ENCODE results near the gene LAD1.

LAD1 gene

GRCh38 chr1:201383647-201384405 is 15.3 kb downstream of the LAD1 start:
- H3K36me3 ChIP-seq (ENCODE audit: control insufficient read depth, low read length) = no peaks in the 10 kb centered on the region
- H3K4me2 ChIP-seq (ENCODE audit: low read length) = no peak overlapping the region
- no peaks in the 10 kb centered on the region for H4K20me1 ChIP-seq (ENCODE audit: control insufficient read depth, insufficient read depth, low read depth, low read length)
- no peaks in the 10 kb centered on the region for H3K4me1 ChIP-seq (ENCODE audit: control insufficient read depth, low read length)
- no peaks in the 10 kb centered on the region for H3K79me2 ChIP-seq (ENCODE audit: control insufficient read depth, low read length)
- TF ChIP-seq CTCF (IDR thresholded peaks at IDR 0.05; ENCODE audit: low read depth, low read length, poor library complexity, severe bottlenecking) (no peak), EZH2phosphoT487 (IDR thresholded peaks at IDR 0.05; ENCODE audit: borderline replicate concordance, low read length) (no peak)
- H3K27ac ChIP-seq (ENCODE audit: low read depth, low read length) = no peak overlapping the region
- H3K9me3 ChIP-seq (ENCODE audit: control insufficient read depth, insufficient read depth, low read length) = no peaks in the 10 kb centered on the region
- H3F3A ChIP-seq (ENCODE audit: control insufficient read depth, insufficient read depth) = no peaks in the 10 kb centered on the region
- H3K9me2 ChIP-seq (replicated peaks; ENCODE audit: control insufficient read depth, low read length) = no peaks in the 10 kb centered on the region
- peaks cover 3% of the 10 kb centered on the region; the same call in 1 of the 2 replicates for H3K27me3 ChIP-seq (ENCODE audit: control insufficient read depth, low read length)
- H3K4me3 ChIP-seq (ENCODE audit: low read length) = no peak overlapping the region

GRCh38 chr1:201381130-201381529 is 18.0 kb downstream of the LAD1 start:
- H3K27ac ChIP-seq (ENCODE audit: low read depth, low read length) = no peak overlapping the region
- H3K79me2 ChIP-seq (ENCODE audit: control insufficient read depth, low read length) = no peaks in the 10 kb centered on the region
- TF ChIP-seq EZH2phosphoT487 (IDR thresholded peaks at IDR 0.05; ENCODE audit: borderline replicate concordance, low read length) (no peak), CTCF (IDR thresholded peaks at IDR 0.05; ENCODE audit: low read depth, low read length, poor library complexity, severe bottlenecking) (no peak)
- H4K20me1 ChIP-seq (ENCODE audit: control insufficient read depth, insufficient read depth, low read depth, low read length) = no peaks in the 10 kb centered on the region
- no peak overlapping the region for H3K4me2 ChIP-seq (ENCODE audit: low read length)
- no peaks in the 10 kb centered on the region for H3K36me3 ChIP-seq (ENCODE audit: control insufficient read depth, low read length)
- no peaks in the 10 kb centered on the region for H3K4me1 ChIP-seq (ENCODE audit: control insufficient read depth, low read length)
- peaks cover 3% of the 10 kb centered on the region; the same call in 1 of the 2 replicates for H3K27me3 ChIP-seq (ENCODE audit: control insufficient read depth, low read length)
- no peak overlapping the region for H3K4me3 ChIP-seq (ENCODE audit: low read length)
- H3F3A ChIP-seq (ENCODE audit: control insufficient read depth, insufficient read depth) = no peaks in the 10 kb centered on the region
- H3K9me3 ChIP-seq (ENCODE audit: control insufficient read depth, insufficient read depth, low read length) = no peaks in the 10 kb centered on the region
- H3K9me2 ChIP-seq (replicated peaks; ENCODE audit: control insufficient read depth, low read length) = no peaks in the 10 kb centered on the region

GRCh38 chr1:201379733-201380242 is 19.3 kb downstream of the LAD1 start:
- H3F3A ChIP-seq (ENCODE audit: control insufficient read depth, insufficient read depth) = no peaks in the 10 kb centered on the region
- H3K27ac ChIP-seq (ENCODE audit: low read depth, low read length) = no peak overlapping the region
- H3K9me3 ChIP-seq (ENCODE audit: control insufficient read depth, insufficient read depth, low read length) = no peaks in the 10 kb centered on the region
- H3K36me3 ChIP-seq (ENCODE audit: control insufficient read depth, low read length) = no peaks in the 10 kb centered on the region
- peaks cover 3% of the 10 kb centered on the region; the same call in 1 of the 2 replicates for H3K27me3 ChIP-seq (ENCODE audit: control insufficient read depth, low read length)
- H3K4me1 ChIP-seq (ENCODE audit: control insufficient read depth, low read length) = no peaks in the 10 kb centered on the region
- no peaks in the 10 kb centered on the region for H3K9me2 ChIP-seq (replicated peaks; ENCODE audit: control insufficient read depth, low read length)
- H3K79me2 ChIP-seq (ENCODE audit: control insufficient read depth, low read length) = no peaks in the 10 kb centered on the region
- no peak overlapping the region for H3K4me2 ChIP-seq (ENCODE audit: low read length)
- no peak overlapping the region for H3K4me3 ChIP-seq (ENCODE audit: low read length)
- TF ChIP-seq CTCF (IDR thresholded peaks at IDR 0.05; ENCODE audit: low read depth, low read length, poor library complexity, severe bottlenecking) = no peak
- TF ChIP-seq EZH2phosphoT487 (IDR thresholded peaks at IDR 0.05; ENCODE audit: borderline replicate concordance, low read length) = no peak
- H4K20me1 ChIP-seq (ENCODE audit: control insufficient read depth, insufficient read depth, low read depth, low read length) = no peaks in the 10 kb centered on the region

Data from DOHH2 (cell line).